ENCODE results near the gene GJC2. TPM values are rescaled to one million over a fixed set of nuclear protein-coding genes. Genes with fewer than 3 reads are reported as not detected.

Gene GJC2
- total RNA-seq, 1 experiment from 2014 or later, result 1.6 TPM

- Histone ChIP-seq H3K79me2 (ENCODE audit: insufficient read depth, low read length) (peaks cover 15% of the 10 kb centered on the region; the same call in 1 of the 2 replicates), H3K27ac (ENCODE audit: insufficient read length, low read depth, low read length) (no peak overlapping the region)
Measured at GRCh38 chr1:228142701-228143136, 7.0 kb upstream of the GJC2 start.

More at GRCh38 chr1:228142701-228143136, 7.0 kb upstream of the GJC2 start:
- Histone ChIP-seq H3K56ac (ENCODE audit: insufficient read length, low read depth, low read length) (no peak overlapping the region), H3K27me3 (ENCODE audit: insufficient read depth, low read length) (no peaks in the 10 kb centered on the region), H2BK12ac (ENCODE audit: insufficient read length, low read depth, low read length) (no peak overlapping the region), H3K4me2 (ENCODE audit: insufficient read depth, insufficient read length, low read length) (no peak overlapping the region), H3K4me1 (ENCODE audit: insufficient read depth, low read length) (no peaks in the 10 kb centered on the region), H2BK20ac (ENCODE audit: low read depth, low read length, poor library complexity, severe bottlenecking) (no peak overlapping the region), H3K4ac (ENCODE audit: low read depth, low read length) (no peak overlapping the region), H2AFZ (ENCODE audit: low read length) (no peak overlapping the region), H2AK5ac (ENCODE audit: insufficient read length, low read length) (no peak overlapping the region), H2BK120ac (ENCODE audit: low read depth, low read length, poor library complexity, severe bottlenecking) (no peak overlapping the region), H3K9ac (ENCODE audit: extremely low read depth, insufficient read length, low read length) (no peak overlapping the region), H3K23ac (ENCODE audit: insufficient read length, low read depth, low read length) (no peak overlapping the region), H3T11ph (ENCODE audit: low read length) (no peak overlapping the region), H2BK15ac (ENCODE audit: low read depth, low read length) (no peak overlapping the region), H3K18ac (ENCODE audit: insufficient read length, low read depth, low read length) (no peak overlapping the region), H4K8ac (replicated peaks; ENCODE audit: insufficient read length, low read depth, low read length) (no peak overlapping the region), H3K79me1 (ENCODE audit: insufficient read depth, low read depth, low read length, poor library complexity, severe bottlenecking) (peaks cover 8% of the 10 kb centered on the region), H3K23me2 (ENCODE audit: insufficient read length, low read depth, low read length, poor library complexity, severe bottlenecking) (peaks cover 11% of the 10 kb centered on the region), H3K14ac (ENCODE audit: insufficient read depth, low read length) (no peak overlapping the region), H3K9me3 (ENCODE audit: control insufficient read depth, low read depth, low read length) (no peaks in the 10 kb centered on the region), H2BK5ac (ENCODE audit: insufficient read length, low read length) (no peak overlapping the region), H4K20me1 (ENCODE audit: control insufficient read depth, insufficient read depth, insufficient read length) (peaks cover 2% of the 10 kb centered on the region), H4K5ac (ENCODE audit: insufficient read length, low read depth, low read length) (no peak overlapping the region), H4K91ac (ENCODE audit: insufficient read length, low read depth, low read length) (no peak overlapping the region)
- Mint-ChIP-seq H3K9me3 (no peaks in the 10 kb centered on the region), H3K27ac (no peak overlapping the region), H3K27me3 (ENCODE audit: low read depth) (peaks cover 14% of the 10 kb centered on the region), H3K36me3 (ENCODE audit: insufficient read depth in 1 of 3, low read depth in 3 of 3) (no peaks in the 10 kb centered on the region; a peak in 1 of 7 replicates), H3K4me1 (peaks cover 4 to 15% of the 10 kb centered on the region in 2 experiments), H3K4me3 (peak overlapping the region in 1 of 2 experiments; percentile 91; a peak in 1 of 5 replicates)
- TF ChIP-seq, protein P1, sequence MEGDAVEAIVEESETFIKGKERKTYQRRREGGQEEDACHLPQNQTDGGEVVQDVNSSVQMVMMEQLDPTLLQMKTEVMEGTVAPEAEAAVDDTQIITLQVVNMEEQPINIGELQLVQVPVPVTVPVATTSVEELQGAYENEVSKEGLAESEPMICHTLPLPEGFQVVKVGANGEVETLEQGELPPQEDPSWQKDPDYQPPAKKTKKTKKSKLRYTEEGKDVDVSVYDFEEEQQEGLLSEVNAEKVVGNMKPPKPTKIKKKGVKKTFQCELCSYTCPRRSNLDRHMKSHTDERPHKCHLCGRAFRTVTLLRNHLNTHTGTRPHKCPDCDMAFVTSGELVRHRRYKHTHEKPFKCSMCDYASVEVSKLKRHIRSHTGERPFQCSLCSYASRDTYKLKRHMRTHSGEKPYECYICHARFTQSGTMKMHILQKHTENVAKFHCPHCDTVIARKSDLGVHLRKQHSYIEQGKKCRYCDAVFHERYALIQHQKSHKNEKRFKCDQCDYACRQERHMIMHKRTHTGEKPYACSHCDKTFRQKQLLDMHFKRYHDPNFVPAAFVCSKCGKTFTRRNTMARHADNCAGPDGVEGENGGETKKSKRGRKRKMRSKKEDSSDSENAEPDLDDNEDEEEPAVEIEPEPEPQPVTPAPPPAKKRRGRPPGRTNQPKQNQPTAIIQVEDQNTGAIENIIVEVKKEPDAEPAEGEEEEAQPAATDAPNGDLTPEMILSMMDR (conservative IDR thresholded peaks at IDR 0.05), result no peak
- no CpG with 5 or more reads among the region's 11 CpGs for WGBS (ENCODE audit: extremely low coverage, insufficient read length, low lambda C conversion rate)
- DNase-seq, result no peak

All from H9 (cell line).